IMR-90 (cell line): ENCODE measurements around the gene EXOC1L. TPM values are rescaled to one million over a fixed set of nuclear protein-coding genes. Genes with fewer than 3 reads are reported as not detected.

Source experiments
- ATAC-seq: fragments of 200-7000 bp; cut with Tn5 transposase; 2 replicates; pipeline ENCODE4 v1.9.1; 2020; ENCODE audit warnings: low read depth, mild to moderate bottlenecking, moderate library complexity
- BruUV-seq: library from RNA; stranded (reverse); fragments of 400-500 nt; replicated peaks from 2 replicates; lab custom pipeline; 2021; lab: Mats Ljungman, UMichigan
- CTCF ChIA-PET: fragments of 300-600 bp; formaldehyde crosslinking; extraction: SDS; loops from one replicate; lab custom pipeline; 2021; ENCODE audit warnings: antibody characterized with exemption; lab: Yijun Ruan, JAX
- POLR2A ChIA-PET: fragments of 300-600 bp; sonication (Branson Sonifier 250); formaldehyde crosslinking; loops from one replicate; lab custom pipeline; 2022; ENCODE audit warnings: antibody characterized with exemption; ENCODE audit not compliant: unreplicated experiment; lab: Charles Lee
- DNase-seq: peaks from one replicate; pipeline ENCODE4 v3.0.0; 2013
- H2AFZ ChIP-seq: replicated peaks from 2 replicates; pipeline ENCODE3; 2013; ENCODE audit warnings: low read length, mild to moderate bottlenecking; ENCODE audit not compliant: poor library complexity
- H2AK5ac ChIP-seq: 2 replicates; pipeline ENCODE4 v1.6.1; 2013; ENCODE audit warnings: low read depth, low read length, inconsistent platforms
- H2AK9ac ChIP-seq: replicated peaks from 2 replicates; pipeline ENCODE3; 2013; ENCODE audit warnings: mild to moderate bottlenecking, low read depth, low read length, moderate library complexity; ENCODE audit not compliant: poor library complexity
- H2BK120ac ChIP-seq: 2 replicates; pipeline ENCODE4 v1.6.1; 2013; ENCODE audit warnings: low read depth, low read length, inconsistent platforms
- H2BK15ac ChIP-seq: 3 replicates; pipeline ENCODE4 v1.6.1; 2013; ENCODE audit warnings: low read depth, low read length, inconsistent platforms
- H2BK20ac ChIP-seq: 2 replicates; pipeline ENCODE4 v1.6.1; 2013; ENCODE audit warnings: low read depth, mild to moderate bottlenecking, inconsistent platforms, low read length, moderate library complexity
- H2BK5ac ChIP-seq: 2 replicates; pipeline ENCODE4 v1.6.1; 2013; ENCODE audit warnings: mild to moderate bottlenecking, low read depth, low read length, inconsistent platforms; ENCODE audit not compliant: poor library complexity, severe bottlenecking
- H3K14ac ChIP-seq: replicated peaks from 2 replicates; pipeline ENCODE4 v1.6.1; 2013; ENCODE audit warnings: low read depth, low read length, inconsistent platforms
- H3K18ac ChIP-seq: 2 replicates; pipeline ENCODE4 v1.6.1; 2013; ENCODE audit warnings: low read depth, low read length, control low read depth
- H3K23ac ChIP-seq: 2 replicates; pipeline ENCODE4 v1.6.1; 2013; ENCODE audit warnings: low read depth, low read length, inconsistent platforms
- H3K27ac ChIP-seq: 2 replicates; pipeline ENCODE4 v1.5.1; 2013; ENCODE audit warnings: mild to moderate bottlenecking, control low read depth, low read length; ENCODE audit not compliant: insufficient read depth
- H3K27me3 ChIP-seq: 2 replicates; pipeline ENCODE4 v1.6.1; 2013; ENCODE audit warnings: low read length; ENCODE audit not compliant: control insufficient read depth, insufficient read depth
- H3K36me3 ChIP-seq: 2 replicates; pipeline ENCODE4 v1.6.1; 2013; ENCODE audit warnings: low read length, mixed read lengths; ENCODE audit not compliant: control insufficient read depth, insufficient read depth
- H3K4ac ChIP-seq: 2 replicates; pipeline ENCODE4 v1.6.1; 2013; ENCODE audit warnings: low read depth, low read length, inconsistent platforms
- H3K4me1 ChIP-seq: 2 replicates; pipeline ENCODE4 v1.6.1; 2013; ENCODE audit warnings: low read length, mixed read lengths; ENCODE audit not compliant: control insufficient read depth, insufficient read depth
- H3K4me2 ChIP-seq: 2 replicates; pipeline ENCODE4 v1.6.1; 2013; ENCODE audit warnings: low read depth, mild to moderate bottlenecking, control low read depth, low read length, moderate library complexity
- H3K4me3 ChIP-seq: 2 replicates; pipeline ENCODE4 v1.5.1; 2013; ENCODE audit warnings: low read depth, mild to moderate bottlenecking, control low read depth, low read length, moderate library complexity; ENCODE audit not compliant: insufficient read depth
- H3K56ac ChIP-seq: 2 replicates; pipeline ENCODE4 v1.6.1; 2013; ENCODE audit warnings: low read length, inconsistent platforms; ENCODE audit not compliant: insufficient read depth; ENCODE audit errors: extremely low read depth
- H3K79me1 ChIP-seq, 2 experiments: 2 replicates each; pipeline ENCODE4 v1.6.1; 2013; ENCODE audit warnings: low read length in 2 of 2, inconsistent platforms in 1 of 2, low read depth in 1 of 2
- H3K9ac ChIP-seq: 2 replicates; pipeline ENCODE4 v1.6.1; 2013; ENCODE audit warnings: low read depth, low read length, control low read depth
- H3K9me1 ChIP-seq: 2 replicates; pipeline ENCODE4 v1.6.1; 2013; ENCODE audit warnings: low read length, inconsistent platforms; ENCODE audit not compliant: insufficient read depth
- H3K9me3 ChIP-seq: 2 replicates; pipeline ENCODE4 v1.6.1; 2013; ENCODE audit warnings: low read length; ENCODE audit not compliant: control insufficient read depth, insufficient read depth
- H4K20me1 ChIP-seq: 2 replicates; pipeline ENCODE4 v1.6.1; 2013; ENCODE audit warnings: low read length, inconsistent platforms; ENCODE audit not compliant: insufficient read depth
- H4K5ac ChIP-seq: 2 replicates; pipeline ENCODE4 v1.6.1; 2013; ENCODE audit warnings: mild to moderate bottlenecking, low read depth, low read length, control low read depth
- H4K8ac ChIP-seq, 2 experiments: 2 replicates each; pipeline ENCODE4 v1.6.1; 2013; ENCODE audit warnings: low read depth in 2 of 2, low read length in 2 of 2, control low read depth in 1 of 2, inconsistent platforms in 1 of 2
- H4K91ac ChIP-seq: 2 replicates; pipeline ENCODE4 v1.6.1; 2013; ENCODE audit warnings: low read depth, low read length, inconsistent platforms; ENCODE audit not compliant: insufficient read depth
- BHLHE40 ChIP-seq: fragments of 150-350 bp; IDR thresholded peaks from 2 replicates; pipeline ENCODE4 v1.6.1; 2016; ENCODE audit warnings: mild to moderate bottlenecking, low read depth, low read length
- CEBPB ChIP-seq: IDR thresholded peaks from 2 replicates; pipeline ENCODE4 v1.6.1; 2012; ENCODE audit warnings: low read depth, low read length, improper control_type of control experiment
- CHD1 ChIP-seq: IDR thresholded peaks from 2 replicates; pipeline ENCODE4 v1.6.1; 2012; ENCODE audit warnings: low read depth, low read length, improper control_type of control experiment
- ELK1 ChIP-seq: fragments of 150-350 bp; IDR thresholded peaks from 2 replicates; pipeline ENCODE4 v1.6.1; 2016; ENCODE audit warnings: low read depth, mild to moderate bottlenecking, low read length, moderate library complexity, borderline replicate concordance
- FOS ChIP-seq: fragments of 150-350 bp; IDR thresholded peaks from 2 replicates; pipeline ENCODE4 v1.6.1; 2016; ENCODE audit warnings: low read depth, low read length
- MAFK ChIP-seq: IDR thresholded peaks from 2 replicates; pipeline ENCODE4 v1.6.1; 2012; ENCODE audit warnings: low read depth, low read length, improper control_type of control experiment
- MAZ ChIP-seq: IDR thresholded peaks from 2 replicates; pipeline ENCODE4 v1.6.1; 2012; ENCODE audit warnings: low read depth, mild to moderate bottlenecking, low read length, improper control_type of control experiment, moderate library complexity, borderline replicate concordance
- MXI1 ChIP-seq: IDR thresholded peaks from 2 replicates; pipeline ENCODE4 v1.6.1; 2012; ENCODE audit warnings: low read depth, mild to moderate bottlenecking, low read length, moderate library complexity, borderline replicate concordance
- NFE2L2 ChIP-seq: fragments of 150-350 bp; IDR thresholded peaks from 2 replicates; pipeline ENCODE4 v1.6.1; 2016; ENCODE audit warnings: low read depth, mild to moderate bottlenecking, low read length
- RAD21 ChIP-seq: IDR thresholded peaks from 2 replicates; pipeline ENCODE4 v1.6.1; 2012; ENCODE audit warnings: low read length, improper control_type of control experiment
- RCOR1 ChIP-seq: IDR thresholded peaks from 2 replicates; pipeline ENCODE4 v1.6.1; 2012; ENCODE audit warnings: mild to moderate bottlenecking, low read length, improper control_type of control experiment; ENCODE audit not compliant: insufficient replicate concordance
- RFX5 ChIP-seq: IDR thresholded peaks from 2 replicates; pipeline ENCODE4 v1.8.0; 2012; ENCODE audit warnings: low read depth, mild to moderate bottlenecking, low read length, moderate library complexity
- SMC3 ChIP-seq: fragments of 150-350 bp; IDR thresholded peaks from 2 replicates; pipeline ENCODE4 v1.6.1; 2016; ENCODE audit warnings: low read depth, mild to moderate bottlenecking, antibody characterized with exemption, low read length, moderate library complexity
- USF2 ChIP-seq: fragments of 150-350 bp; IDR thresholded peaks from 2 replicates; pipeline ENCODE4 v1.6.1; 2017; ENCODE audit warnings: mild to moderate bottlenecking, antibody characterized with exemption, low read length, low read depth
- WGBS, 2 experiments: methylation state at CpG; one replicate each; pipeline versions ENCODE4 v1.1.5 to v1.1.7; 2013; ENCODE audit warnings: missing lambda C conversion rate in 2 of 2; ENCODE audit not compliant: insufficient read length in 1 of 2; ENCODE audit errors: extremely low coverage in 2 of 2; 5-methylcytosine and 5-hydroxymethylcytosine counted together
- dilution Hi-C: fragments of 300-500 bp; cut with HindIII; formaldehyde crosslinking; loops from one replicate; pipeline ENCODE4 v1.14.3; 2018; ENCODE audit warnings: low sequenced_read_pairs; ENCODE audit not compliant: unreplicated experiment
- in situ Hi-C: fragments of 300-500 bp; cut with MboI; formaldehyde crosslinking; loops from 3 replicates; pipeline ENCODE4 v1.14.3; 2019; ENCODE audit warnings: low sequenced_read_pairs, inconsistent platforms, mixed read lengths
- intact Hi-C: fragments of 100-400 bp; cut with micrococcal nuclease; formaldehyde crosslinking; loops from 2 replicates; pipeline ENCODE4 v1.10.0; 2022
- polyA plus RNA-seq, 3 experiments: library from polyadenylated mRNA; depleted of rRNA; stranded (reverse); fragments of >200 nt; gene quantifications; 2 replicates each; pipeline ENCODE4 v1.2.3, GENCODE V29; 2012; ENCODE audit warnings: low replicate concordance in 1 of 3
- total RNA-seq: library from RNA; depleted of rRNA; stranded (reverse); fragments of >200 nt; gene quantifications from 2 replicates; pipeline ENCODE4 v1.2.3, GENCODE V29; 2012

The EXOC1L gene
- total and polyA plus RNA-seq, 2 of the 4 experiments (the other 2 are of a cell fraction): not detected

GRCh38 chr4:55834086-55834795 lies 14.7 kb downstream of the EXOC1L start:
- no peak overlapping the region for H2BK120ac ChIP-seq
- no peak overlapping the region for H3K14ac ChIP-seq
- no peak overlapping the region for H3K23ac ChIP-seq
- no peaks in the 10 kb centered on the region for H4K20me1 ChIP-seq
- no peaks in the 10 kb centered on the region for H3K79me1 ChIP-seq
- dilution Hi-C loops (no loop called here), in situ Hi-C loops (no loop called here), intact Hi-C loops (no loop called here)
- H2BK15ac ChIP-seq: no peak overlapping the region
- H3K18ac ChIP-seq: no peak overlapping the region
- H4K91ac ChIP-seq: no peak overlapping the region
- no peak overlapping the region for H3K4me2 ChIP-seq
- TF ChIP-seq SMC3 (no peak), MAFK (no peak), FOS (no peak), USF2 (no peak), RAD21 (no peak), RFX5 (no peak), BHLHE40 (no peak), CEBPB (no peak), MXI1 (no peak), MAZ (no peak), NFE2L2 (no peak), RCOR1 (no peak), CHD1 (no peak), ELK1 (no peak)
- no peak overlapping the region for H2BK20ac ChIP-seq
- H2AK5ac ChIP-seq: no peak overlapping the region
- no peak overlapping the region for H3K4me3 ChIP-seq
- no peak overlapping the region for H2BK5ac ChIP-seq
- DNase-seq: no peak
- no peak overlapping the region for H4K8ac ChIP-seq
- WGBS, 2 experiments: no CpG with 5 or more reads among the region's 3 CpGs
- no peaks in the 10 kb centered on the region for H3K4me1 ChIP-seq
- no peak overlapping the region for H3K56ac ChIP-seq
- no peaks in the 10 kb centered on the region; the same call in 1 of the 2 replicates for H3K27me3 ChIP-seq
- no TSS peak for BruUV-seq
- no peak overlapping the region for H3K4ac ChIP-seq
- H3K9me3 ChIP-seq: no peaks in the 10 kb centered on the region
- H2AK9ac ChIP-seq: no peak overlapping the region
- no peak for ATAC-seq
- no peaks in the 10 kb centered on the region for H3K9me1 ChIP-seq
- no peak overlapping the region for H3K27ac ChIP-seq
- no peak overlapping the region for H3K9ac ChIP-seq
- H2AFZ ChIP-seq: no peak overlapping the region
- no peaks in the 10 kb centered on the region for H3K36me3 ChIP-seq
- H4K5ac ChIP-seq: no peak overlapping the region
- ChIA-PET CTCF (no interaction called here), POLR2A (no interaction called here)
